HL-60 (cell line): ENCODE measurements around the gene TACC3.

ENCODE experiments used
- DNase-seq, 2 experiments: peaks; one replicate each; pipeline ENCODE4 v3.0.0-alpha.2; 2010 to 2020; ENCODE audit warnings: low read depth in 1 of 2, low spot score in 1 of 2
- H3K27ac ChIP-seq: fragments of 250-450 bp; sonication (Bioruptor Pico); replicated peaks from 2 replicates; pipeline ENCODE4 v1.5.1; 2020; ENCODE audit warnings: mild to moderate bottlenecking, moderate library complexity
- H3K27me3 ChIP-seq: fragments of 250-450 bp; sonication (Bioruptor Pico); 2 replicates; pipeline ENCODE4 v1.5.1; 2021; ENCODE audit warnings: mild to moderate bottlenecking, moderate library complexity; ENCODE audit not compliant: insufficient read depth, poor library complexity, severe bottlenecking
- H3K4me3 ChIP-seq: replicated peaks from 2 replicates; pipeline ENCODE4 v1.5.1; 2011; ENCODE audit warnings: mild to moderate bottlenecking, control low read depth, low read length; ENCODE audit not compliant: insufficient read depth
- CTCF ChIP-seq: IDR thresholded peaks from one replicate; pipeline ENCODE4 v1.5.1; 2011; ENCODE audit warnings: low read length, control low read depth, inconsistent platforms; ENCODE audit not compliant: insufficient read depth
- GABPA ChIP-seq: IDR thresholded peaks from 2 replicates; pipeline ENCODE4 v1.6.1; 2012; ENCODE audit warnings: low read depth
- POLR2AphosphoS5 ChIP-seq: IDR thresholded peaks from 2 replicates; pipeline ENCODE4 v1.6.1; 2012; ENCODE audit warnings: low read depth
- REST ChIP-seq: IDR thresholded peaks from 2 replicates; pipeline ENCODE4 v1.6.1; 2012; ENCODE audit warnings: low read depth; ENCODE audit not compliant: insufficient replicate concordance
- SPI1 ChIP-seq: IDR thresholded peaks from 2 replicates; pipeline ENCODE4 v1.6.1; 2012; ENCODE audit warnings: low read depth, mild to moderate bottlenecking, borderline replicate concordance

Gene TACC3

GRCh38 chr4:1752284-1753041 lies 31.1 kb downstream of the TACC3 start:
- no peak overlapping the region for H3K4me3 ChIP-seq
- TF ChIP-seq SPI1 (peak; percentile 67; the same call in 1 of the 2 replicates), CTCF (no peak)
- peak; percentile 32 to 53 for DNase-seq
- H3K27ac ChIP-seq: peak overlapping the region; percentile 78
- H3K27me3 ChIP-seq: no peaks in the 10 kb centered on the region

DNA sequence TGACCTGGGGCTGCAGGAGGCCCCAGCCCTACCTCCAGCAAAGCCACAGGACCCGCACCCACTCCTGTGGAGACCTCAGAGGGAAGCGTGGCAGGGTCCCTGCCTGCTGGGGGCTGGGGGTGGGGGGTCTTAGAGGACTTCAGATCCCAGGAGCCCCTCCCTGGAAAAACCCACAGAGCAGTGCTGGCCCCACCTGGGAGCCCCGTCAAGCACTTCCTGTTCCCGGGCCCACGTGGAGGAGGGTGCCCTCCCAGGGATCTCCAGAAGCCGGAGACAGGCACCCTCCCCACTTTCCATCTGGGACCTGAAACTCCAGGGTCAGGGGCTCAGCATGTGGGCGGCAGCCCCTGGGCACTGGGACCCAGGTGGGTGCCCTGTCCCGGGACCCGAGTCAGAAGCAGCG lies 32.0 kb downstream of the TACC3 start:
- Histone ChIP-seq H3K27me3 (no peaks in the 10 kb centered on the region), H3K27ac (peak overlapping the region; percentile 78), H3K4me3 (no peak overlapping the region)
- no peak for DNase-seq
- no peak for TF ChIP-seq GABPA
- peak; percentile 56; the same call in 1 of the 2 replicates for TF ChIP-seq SPI1

- Histone ChIP-seq H3K4me3 (no peak overlapping the region), H3K27ac (peak overlapping the region; percentile 78), H3K27me3 (no peaks in the 10 kb centered on the region)
- no peak for DNase-seq
- TF ChIP-seq CTCF (no peak), SPI1 (no peak), GABPA (no peak), POLR2AphosphoS5 (no peak), REST (no peak)
Observed at GRCh38 chr4:1753697-1754311, 32.5 kb downstream of the TACC3 start.

DNA sequence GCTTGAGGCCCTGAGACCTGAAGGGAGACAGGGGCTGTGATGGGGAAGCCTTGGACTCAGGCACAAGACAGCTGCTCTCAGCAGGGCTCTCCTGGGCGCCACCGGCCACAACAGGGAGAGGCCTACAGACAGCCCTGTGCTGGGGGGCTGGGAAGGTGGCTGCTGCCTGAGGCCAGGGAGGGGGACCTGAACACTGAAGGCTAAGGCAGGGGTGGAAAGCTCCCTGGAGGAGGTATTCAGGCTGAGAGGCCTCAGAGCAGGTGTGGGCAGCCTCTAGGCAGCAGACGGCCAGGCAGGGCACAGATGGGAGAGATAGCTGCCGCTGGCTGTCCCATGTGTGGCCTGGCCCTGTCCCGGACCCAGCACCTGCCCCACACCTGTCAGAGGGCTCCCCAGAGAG lies 33.0 kb downstream of the TACC3 start:
- no peak for DNase-seq
- Histone ChIP-seq H3K4me3 (no peak overlapping the region), H3K27ac (no peak overlapping the region), H3K27me3 (no peaks in the 10 kb centered on the region)
- no peak for TF ChIP-seq GABPA
- no peak for TF ChIP-seq POLR2AphosphoS5
- TF ChIP-seq REST: no peak
- no peak for TF ChIP-seq SPI1
- no peak for TF ChIP-seq CTCF
